GM18909 (cell line): ENCODE measurements around the gene NR2C2.
"Not testable (repeated sequence)": the region's sequence is repeated elsewhere in the genome, so short reads cannot be mapped to it uniquely, and the experiment has no call there.

ENCODE experiments used
- ATAC-seq: cut with Tn5 transposase; IDR thresholded peaks from one replicate; pipeline ENCODE4 v1.9.1; 2021; ENCODE audit warnings: mild to moderate bottlenecking; ENCODE audit not compliant: unreplicated experiment, poor library complexity

Gene NR2C2

DNA sequence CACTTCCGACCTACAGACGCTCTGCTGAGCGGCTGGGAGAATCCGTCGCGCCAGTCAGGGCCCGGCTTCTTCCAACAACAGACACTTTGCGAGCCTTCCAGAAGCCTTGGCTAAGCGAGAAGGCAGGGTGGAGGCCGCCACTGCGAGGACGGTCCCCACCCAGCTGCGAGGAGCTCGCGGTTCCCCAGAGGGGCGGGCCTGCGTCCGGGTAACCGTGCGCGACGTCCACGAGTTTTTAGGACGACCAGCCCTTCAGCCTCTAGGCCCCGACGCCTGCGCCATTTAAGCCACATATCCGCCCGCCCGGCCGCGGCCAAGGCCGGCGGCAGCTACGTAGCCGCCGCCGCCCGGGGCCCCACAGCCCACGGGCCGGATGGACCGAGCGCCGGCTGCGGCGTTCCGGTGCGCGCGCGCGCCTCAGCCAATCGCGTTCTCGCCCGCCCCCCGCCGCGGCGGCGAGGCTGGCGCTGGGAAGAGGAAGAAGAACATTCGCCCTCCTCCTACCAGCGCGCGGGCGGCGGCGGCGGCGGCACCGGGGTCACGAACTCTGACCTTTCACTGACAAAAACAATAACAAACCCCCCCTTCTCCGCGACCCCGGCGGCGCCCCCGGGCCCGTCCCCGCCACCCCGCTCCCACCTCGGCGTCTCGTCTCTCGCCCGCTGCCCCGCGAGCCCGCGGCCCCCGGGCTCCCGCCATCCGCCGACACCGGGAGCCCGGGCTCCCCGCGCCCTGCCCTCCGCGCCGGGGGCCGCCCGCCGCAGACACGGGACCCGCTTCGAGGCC is at the start of gene NR2C2:
Gene NR2C2, plus strand, starts transcription at position 484 of the 786 bp plus-strand sequence. CDS start 56,332 bp downstream, outside the sequence.
- ATAC-seq: peak; percentile 60

DNA sequence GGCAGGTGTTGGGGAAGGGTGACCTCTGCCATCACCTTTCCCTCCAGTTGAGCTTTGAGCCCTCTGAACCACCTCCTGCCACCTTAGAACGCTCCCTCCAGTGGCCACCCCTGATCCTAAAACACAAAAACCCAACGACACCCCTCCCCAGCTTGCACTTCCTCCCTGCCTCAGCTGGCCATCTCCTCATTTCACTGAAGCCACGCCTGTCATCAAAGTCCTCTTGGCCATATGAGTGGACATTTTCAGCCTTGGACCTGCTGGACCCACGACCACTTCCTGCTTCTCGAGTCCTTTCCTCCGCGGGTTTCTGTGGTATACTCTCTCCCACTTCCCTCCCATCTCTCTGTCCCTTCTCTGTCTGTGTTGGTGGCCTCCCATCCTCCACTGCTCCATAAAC is 48.5 kb upstream of the NR2C2 start:
- ATAC-seq: no peak

DNA sequence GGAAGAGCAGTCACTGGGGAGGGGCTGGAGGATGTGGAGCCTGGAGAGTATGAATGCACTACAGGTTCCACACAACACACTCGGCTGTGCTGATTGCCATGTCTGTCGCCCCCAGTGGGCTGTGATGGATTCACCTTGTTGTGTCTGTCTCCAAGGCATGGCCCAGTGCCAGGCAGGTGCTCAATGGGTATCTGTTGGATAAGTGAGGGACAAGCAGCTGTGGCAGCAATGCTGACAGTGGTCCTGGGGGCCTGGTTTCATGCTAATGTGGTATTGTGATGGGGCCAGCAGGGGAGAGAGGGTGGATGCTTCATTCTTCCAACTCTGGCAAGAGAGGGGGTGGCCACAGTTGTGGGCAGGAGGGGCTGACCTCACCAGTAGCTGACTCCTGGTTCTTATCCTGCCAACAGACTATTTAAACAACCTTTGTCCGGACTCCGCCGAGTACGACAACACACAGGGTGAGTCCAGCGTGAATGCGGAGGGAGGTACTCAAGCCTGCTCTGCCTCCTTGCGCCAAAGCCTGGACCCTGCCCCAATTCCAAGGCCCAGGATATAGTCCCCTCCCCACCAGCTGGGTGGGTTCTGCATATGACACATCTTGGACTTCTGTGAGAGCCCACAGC is 47.3 kb upstream of the NR2C2 start:
- no peak for ATAC-seq

DNA sequence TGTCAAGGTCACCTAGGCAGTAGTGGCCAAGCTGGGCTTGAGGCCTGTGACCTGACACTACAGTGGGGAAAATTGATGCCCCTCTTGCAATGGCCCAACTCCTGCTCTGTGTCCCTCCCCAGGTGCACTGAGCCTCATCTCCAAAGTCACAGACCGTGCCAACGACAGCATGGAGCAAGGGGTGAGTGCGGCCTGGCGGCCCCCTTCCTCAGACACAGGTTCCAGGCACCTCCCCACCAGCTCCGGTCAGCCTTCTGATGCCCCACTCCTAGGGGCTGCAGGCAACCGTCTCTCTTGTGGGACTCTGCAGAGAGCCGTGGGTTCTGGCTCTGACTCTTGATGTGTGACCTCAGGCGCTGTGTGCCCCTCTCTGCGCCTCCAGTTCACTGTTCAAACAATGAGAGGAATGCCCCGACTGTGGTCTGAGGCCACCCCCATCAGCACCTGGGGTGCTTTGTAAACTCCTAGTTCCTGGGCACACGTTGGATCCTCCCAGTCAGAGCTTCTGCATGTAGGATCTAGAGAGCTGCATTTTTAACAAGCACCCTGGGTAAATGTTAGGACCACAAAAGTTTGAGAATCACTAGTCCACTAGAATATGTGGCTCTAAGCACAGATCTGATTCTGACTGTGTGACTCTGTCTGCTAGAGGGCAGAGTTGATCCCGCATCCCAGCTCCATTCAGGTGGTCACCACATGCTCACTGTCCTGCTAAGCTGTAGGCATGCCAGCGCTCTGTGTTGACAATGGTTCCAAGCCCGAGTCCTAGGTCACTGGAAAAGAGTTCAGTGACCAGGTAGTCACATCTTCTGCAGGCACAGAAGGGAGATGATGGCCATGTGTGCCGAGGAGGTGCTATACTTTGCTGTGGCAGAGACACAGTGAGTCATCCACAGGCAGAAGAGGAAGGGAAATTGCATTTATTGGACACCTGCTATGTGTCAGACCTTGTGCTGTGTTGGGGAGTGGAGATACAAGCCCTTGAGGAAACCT is 46.2 kb upstream of the NR2C2 start:
- no peak for ATAC-seq

DNA sequence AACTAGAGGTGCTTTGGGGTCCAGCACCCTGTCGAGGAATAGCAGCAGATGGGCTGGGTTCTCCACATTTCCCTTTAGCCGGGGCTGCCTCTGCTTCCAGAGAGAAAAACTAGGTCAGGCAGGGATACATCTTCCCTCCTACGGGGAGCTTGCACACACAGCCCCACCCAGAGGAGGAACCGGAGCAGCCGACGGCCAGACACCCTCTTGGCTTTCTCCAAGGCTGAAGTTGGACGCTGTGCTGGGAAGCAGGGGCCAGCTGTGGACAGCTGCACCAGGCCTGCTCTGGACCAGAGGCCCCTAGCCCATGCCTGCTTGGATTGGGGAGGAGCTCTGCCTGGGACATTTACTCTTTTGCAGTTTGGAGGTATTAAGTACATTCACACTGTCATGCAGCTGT is 44.7 kb upstream of the NR2C2 start:
- ATAC-seq: no peak

DNA sequence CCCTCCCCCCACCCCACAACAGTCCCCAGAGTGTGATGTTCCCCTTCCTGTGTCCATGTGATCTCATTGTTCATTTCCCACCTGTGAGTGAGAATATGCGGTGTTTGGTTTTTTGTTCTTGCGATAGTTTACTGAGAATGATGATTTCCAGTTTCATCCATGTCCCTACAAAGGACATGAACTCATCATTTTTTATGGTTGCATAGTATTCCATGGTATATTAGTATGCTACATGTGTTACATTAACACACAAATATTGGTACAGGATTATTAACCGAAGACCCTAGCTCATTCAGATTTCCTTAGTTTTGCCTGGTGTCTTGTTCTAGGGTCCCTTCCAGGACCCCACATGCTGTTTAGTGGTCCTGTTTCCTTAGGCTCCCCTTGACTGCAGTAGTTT is 43.9 kb upstream of the NR2C2 start:
- not testable (repeated sequence) for ATAC-seq

DNA sequence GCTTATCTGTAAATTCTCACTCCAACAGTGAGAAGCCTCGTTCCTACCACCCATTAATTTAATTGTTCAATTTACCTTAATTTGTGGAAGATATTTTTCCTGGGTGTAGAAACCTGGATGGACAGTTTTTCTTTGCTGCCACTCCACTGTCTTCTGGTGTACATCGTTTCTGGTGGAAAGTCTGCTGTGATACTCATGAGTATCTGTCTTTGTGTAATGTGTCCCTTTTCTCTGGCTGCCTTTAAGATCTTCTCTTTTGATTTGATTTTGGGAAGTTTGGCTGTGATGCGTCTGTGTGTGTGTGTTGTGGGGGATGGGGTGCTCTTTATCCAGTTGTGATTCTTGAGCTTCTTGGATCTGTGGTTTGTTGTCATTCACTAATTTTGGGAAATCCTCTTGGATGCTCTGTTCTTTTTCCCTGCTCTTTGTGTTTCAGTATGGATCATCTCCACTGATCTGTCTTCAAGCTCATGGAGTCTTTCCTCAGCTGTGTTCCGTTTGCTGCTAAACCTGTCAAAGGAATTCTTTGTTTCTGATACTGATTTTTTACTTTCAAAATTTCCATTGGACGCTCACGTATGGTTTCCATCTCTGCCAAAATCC is 42.2 kb upstream of the NR2C2 start:
- ATAC-seq: no peak

DNA sequence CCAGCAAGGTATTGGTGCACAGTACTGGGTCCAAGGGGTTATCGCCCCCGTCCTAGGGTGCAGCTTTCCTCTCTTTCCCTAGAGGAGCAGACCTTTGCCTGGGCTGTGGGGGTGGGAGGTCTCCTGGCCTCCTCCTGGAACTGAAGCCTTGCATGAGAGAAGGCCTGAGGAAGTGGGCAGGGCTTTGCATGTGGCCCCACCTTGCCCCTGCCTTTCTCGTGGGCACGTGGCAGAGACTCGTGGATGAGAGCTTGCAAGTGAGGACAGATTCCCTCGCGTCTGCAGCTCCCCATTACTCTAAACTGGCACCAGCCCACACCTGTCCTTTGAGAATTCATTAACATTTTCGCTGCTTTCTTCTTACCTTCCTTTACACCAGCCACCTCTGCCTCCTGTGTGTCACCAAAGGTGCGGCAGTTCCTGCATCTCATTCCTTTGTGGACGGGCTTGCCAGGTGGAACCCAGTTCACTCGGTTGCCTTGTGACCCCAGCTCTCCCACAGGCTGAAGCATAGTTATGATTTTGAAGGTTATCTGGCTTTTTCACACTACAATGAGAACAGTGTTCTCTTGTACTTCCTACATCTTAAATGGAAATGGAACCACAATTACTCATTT is 40.9 kb upstream of the NR2C2 start:
- no peak for ATAC-seq

DNA sequence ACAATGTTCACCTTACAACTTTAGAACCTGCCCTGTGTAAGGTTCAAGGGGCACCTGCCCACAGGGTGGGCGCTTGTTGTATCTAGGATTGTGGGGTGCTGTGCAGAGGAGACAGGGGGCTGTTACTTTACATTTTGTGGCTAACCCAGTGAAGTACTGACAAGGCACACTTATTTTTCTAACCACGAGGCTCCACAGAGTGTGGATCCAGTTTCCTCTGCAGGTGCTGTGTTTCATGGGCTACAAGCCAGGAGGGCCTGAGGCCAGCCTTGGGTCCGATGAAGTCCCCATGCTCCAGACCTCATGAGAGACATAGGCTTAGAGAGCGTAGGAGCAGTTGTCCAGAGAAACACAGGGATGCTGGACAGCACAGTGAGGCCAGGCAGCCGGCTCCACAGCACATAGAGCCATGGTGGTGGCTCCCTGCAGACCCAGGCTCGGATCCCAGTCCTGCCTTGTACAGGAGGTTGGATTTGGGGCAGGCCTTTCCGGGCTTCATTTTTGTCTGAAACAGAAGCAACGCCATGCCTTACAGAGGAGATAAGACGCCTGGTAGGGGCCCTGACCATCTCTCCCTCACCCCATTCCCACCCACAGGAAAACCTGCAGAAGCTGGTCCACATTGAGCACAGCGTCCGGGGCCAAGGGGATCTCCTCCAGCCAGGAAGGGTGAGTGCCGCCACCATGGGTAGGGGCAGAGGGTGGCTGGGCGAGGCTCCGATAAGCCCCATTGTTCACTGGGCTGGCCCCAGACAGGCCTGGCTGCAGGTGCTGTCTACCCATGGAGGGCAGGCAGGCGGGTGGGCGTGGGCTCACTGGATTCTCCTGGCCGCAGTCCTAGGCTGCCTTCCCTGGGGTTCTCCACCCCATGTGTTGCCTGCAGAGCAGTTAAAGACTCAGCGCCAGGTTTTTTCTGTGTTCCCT is 40.1 kb upstream of the NR2C2 start:
- no peak for ATAC-seq

DNA sequence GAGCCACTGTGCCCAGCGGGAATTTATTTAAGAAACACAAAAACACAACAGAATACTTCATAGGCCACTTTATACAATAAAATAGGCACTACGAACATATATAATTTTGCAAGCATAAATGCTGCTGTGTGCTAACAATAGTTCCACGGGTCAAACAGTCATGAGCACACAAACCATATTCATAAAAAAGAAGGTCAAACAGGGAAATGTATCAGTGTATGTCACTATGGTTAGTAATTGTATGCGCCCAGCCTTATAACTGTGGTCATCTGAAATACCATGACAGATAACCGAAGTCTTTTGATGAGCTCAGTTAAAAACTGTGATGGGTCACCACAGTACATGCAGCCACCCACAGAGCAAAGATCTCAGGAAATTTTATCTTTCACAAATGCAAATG is 38.1 kb upstream of the NR2C2 start:
- no peak for ATAC-seq

DNA sequence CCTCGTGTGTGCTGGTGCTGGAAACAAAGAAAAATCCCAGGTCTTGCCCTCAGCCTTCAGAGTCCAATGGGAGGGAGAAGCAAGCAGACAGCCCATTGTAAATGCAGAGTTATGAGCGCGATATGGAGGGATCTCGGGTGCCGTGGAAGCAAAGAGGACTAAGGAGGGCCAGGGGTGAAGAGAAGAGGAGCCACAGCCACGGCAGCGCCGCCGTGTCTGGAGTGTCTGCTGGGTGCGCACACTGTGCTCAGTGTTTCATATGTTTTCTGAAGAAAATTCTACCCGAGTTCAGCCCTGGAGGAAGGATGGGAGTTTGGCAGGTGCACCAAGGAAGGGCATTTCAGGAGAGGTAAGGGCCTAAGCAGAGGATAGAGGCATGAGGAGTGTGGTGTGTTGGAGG is 35.7 kb upstream of the NR2C2 start:
- ATAC-seq: no peak

DNA sequence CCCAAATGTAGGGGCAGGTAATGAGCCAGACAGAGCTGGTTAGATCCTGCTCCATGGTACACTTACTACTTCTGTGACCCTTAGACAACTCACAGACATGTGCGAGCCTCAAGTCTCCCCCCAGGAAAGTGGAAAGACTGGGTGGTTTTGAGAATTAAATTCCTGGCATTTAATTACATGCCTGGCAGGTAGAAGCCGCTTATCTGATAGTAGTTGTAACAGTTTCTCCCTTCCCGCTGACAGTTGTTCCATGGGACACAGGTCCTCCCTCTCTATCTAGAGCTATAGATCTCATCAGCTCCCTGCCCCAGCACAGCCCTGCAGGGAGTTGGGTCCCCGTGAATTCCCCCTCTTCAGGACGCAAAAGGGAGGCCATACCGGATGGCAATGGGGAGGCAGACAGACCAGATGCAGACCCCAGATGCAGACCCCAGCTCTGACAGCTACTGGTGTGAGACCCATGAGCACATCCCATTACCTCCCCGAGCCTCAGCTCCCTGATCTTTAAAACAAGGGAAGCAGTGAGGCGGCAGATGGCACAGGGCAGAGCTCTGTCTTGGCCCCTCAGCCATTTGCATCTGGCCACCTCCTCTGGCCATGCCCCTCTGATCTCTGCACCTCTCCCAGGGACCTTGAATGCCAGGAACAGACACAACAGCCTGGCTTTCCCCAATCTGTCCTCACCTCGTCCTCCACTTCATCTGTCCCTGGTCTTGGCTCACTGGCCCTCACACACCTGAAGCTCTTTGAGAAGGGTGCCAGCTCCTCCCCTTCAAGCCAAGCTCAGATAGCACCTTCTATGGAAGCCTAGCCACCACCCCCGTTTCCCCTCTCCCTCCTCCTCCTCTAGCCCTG is 34.1 kb upstream of the NR2C2 start:
- no peak for ATAC-seq

DNA sequence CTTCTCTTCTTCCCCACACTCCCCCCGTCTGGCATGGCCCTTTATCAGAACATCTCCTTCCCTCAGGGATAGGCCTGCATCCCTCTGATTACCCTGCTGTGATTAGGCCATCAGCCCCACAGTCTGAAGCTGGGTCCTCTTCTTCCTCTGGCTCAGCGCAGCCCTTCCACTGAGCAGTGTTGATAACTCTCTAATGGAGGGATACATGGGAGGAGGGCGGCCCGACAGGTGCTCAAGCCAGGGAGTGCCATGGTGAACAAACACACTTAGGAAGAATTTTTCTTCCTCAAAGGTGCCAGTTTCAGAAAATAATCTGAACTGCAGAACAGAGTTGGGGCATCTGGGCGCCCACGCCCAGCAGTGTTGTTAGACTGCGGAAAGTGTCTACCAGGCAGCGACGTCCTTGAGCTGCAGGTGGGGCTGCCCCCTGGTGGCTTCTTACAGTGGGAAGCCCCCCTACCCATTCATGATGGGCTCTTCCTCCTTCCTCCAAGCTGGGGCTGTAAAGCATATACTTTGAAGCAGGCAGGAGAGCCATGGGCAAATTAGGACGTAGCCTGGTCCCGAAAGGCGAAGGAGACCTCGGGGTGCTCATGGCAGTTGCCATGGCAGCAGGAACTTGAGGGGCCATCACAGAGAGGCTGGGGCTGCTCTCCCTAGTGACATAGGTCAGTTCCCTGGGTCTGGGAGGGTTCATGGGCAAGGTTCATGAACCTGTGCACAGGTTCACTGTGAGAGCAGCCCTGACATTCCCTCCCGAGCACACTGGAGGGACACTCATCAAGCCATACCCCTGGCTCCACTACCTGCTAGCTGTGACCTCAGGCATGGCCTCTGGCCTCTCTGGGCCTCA is 33.2 kb upstream of the NR2C2 start:
- no peak for ATAC-seq

DNA sequence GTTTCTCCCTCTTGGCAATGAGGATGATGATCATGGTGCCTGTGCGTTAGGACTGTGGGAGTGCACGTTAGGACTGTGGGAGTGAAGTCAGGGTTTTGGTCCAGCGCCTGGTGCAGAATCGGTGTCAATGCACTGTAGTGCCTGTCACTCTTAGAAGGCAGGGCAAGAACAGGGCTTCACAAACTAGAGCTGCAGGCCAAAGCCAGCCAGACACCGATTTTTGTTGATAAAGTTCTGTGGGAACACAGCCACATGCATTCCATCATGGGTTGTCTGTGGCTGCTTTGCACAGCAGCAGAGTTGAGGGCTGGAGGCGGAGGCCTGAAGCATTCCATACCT is 32.6 kb upstream of the NR2C2 start:
- ATAC-seq: no peak

DNA sequence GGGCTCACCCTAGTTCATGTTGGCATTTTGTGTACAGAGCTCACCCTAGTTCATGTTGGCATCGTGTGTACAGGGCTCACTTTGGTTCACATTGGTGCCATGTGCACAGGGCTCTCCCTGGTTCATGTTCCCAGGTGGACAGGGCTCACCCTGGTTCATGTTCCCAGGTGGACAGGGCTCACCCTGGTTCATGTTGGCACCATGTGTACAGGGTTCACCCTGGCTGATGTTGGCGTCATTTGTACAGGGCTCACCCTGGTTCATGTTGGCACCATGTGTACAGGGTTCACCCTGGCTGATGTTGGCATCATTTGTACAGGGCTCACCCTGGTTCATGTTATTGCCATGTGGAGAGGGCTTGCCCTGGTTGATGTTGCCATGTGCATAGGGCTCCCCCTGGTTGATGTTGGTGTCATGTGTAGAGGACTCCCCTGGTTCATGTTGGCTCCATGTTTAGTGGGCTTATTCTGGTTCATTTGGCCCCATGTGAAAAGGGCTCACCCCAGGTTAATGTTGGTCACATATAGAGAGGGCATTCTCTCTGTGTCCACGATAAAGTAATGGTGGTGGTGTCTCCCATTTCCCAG is 31.7 kb upstream of the NR2C2 start:
- no peak for ATAC-seq

DNA sequence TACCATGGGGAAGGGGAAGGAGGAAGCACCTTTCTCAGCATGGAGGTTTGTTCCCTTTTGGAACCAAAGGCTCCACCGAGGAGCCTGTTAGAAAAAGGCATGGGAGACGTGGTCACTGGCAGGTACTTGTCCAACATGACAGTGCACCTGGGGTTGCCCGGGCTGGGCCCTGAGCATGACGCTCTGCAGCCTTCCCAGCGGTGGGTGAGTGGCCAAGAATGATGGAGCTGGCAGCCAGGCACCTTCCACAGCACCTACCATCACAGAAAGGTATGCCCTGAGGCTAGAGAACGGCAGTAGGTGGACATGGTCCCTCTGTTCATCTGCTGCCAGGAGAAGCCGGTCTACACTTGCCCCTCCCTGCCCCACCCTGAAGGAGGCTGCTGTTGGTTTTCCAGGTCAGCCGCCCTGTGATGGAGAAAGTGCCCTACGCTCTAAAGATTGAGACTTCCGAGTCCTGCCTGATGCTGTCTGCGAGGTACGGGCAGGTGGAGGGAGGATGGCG is 29.0 kb upstream of the NR2C2 start:
- ATAC-seq: no peak

DNA sequence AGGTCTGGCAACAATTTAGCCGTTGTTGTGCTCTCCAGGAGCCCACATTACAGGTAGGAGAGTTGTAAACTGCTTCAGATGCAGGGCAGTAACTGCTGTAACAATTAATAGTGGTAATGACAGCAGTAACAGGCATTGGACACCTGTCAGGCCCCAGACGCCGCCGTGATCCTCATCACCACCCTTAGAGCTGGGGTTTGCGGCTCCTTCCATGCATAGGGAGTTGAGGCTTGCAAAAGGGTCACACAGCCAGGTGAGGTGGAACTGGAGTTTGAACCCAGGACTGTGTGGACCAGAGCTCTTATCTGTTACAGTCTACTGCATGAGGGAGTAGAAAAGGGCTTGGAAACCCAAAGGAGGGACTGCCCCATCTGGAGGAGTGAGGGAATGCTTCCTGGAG is 26.8 kb upstream of the NR2C2 start:
- no peak for ATAC-seq
